ENCODE measurements around the gene SORBS1. TPM values are rescaled to one million over a fixed set of nuclear protein-coding genes. Genes with fewer than 3 reads are reported as not detected.

Gene SORBS1
- total and polyA plus RNA-seq, 9 of the 15 experiments (the other 6 are each of a cell fraction or from before 2014, with no cell fraction given): 2.0 to 13.3 (median 6.5) TPM

- TF ChIP-seq TFE3 (CRISPR knock-in tag; IDR thresholded peaks at IDR 0.05): no peak
- no peak for TF ChIP-seq ZNF740 (CRISPR knock-in tag; IDR thresholded peaks at IDR 0.05)
- no peak for TF ChIP-seq ZNF740 (tag; IDR thresholded peaks at IDR 0.05)
- no peak for TF ChIP-seq ARID2 (IDR thresholded peaks at IDR 0.05)
- no peak for TF ChIP-seq E2F1 (CRISPR knock-in tag; IDR thresholded peaks at IDR 0.05)
These were observed 223.6 kb downstream of the SORBS1 start (continued) for GRCh38 chr10:95337423-95338160.

- FAIRE-seq: no peak
- Histone ChIP-seq H3K9ac (ENCODE audit: insufficient read depth in 1 of 2, low read depth in 2 of 2, low read length in 2 of 2) (peak overlapping the region in 1 of 2 experiments; percentile 50; a peak in 1 of 4 replicates), H2AFZ (ENCODE audit: low read depth, low read length) (no peak overlapping the region), H3K79me2 (ENCODE audit: control insufficient read depth, insufficient read depth, low read length) (no peaks in the 10 kb centered on the region), H3K27ac (ENCODE audit: extremely low read depth, low read depth, low read length) (no peak overlapping the region), H3K9me3 (replicated peaks; ENCODE audit: control insufficient read depth, insufficient read depth, low read depth, low read length) (no peaks in the 10 kb centered on the region), H3K9me1 (ENCODE audit: control insufficient read depth, insufficient read depth, low read length) (no peaks in the 10 kb centered on the region), H3K4me2 (ENCODE audit: insufficient read depth, low read length) (no peak overlapping the region), H3K36me3 (ENCODE audit: control insufficient read depth, insufficient read depth, low read length) (no peaks in the 10 kb centered on the region; the same call in 2 of the 3 replicates), H3K27me3 (ENCODE audit: control insufficient read depth in 2 of 2, insufficient read depth in 2 of 2, low read length in 2 of 2) (no peaks in the 10 kb centered on the region; a peak in 1 of 5 replicates), H3K4me1 (replicated peaks in 1 of 2; ENCODE audit: control insufficient read depth in 2 of 2, insufficient read depth in 2 of 2, low read length in 2 of 2) (peaks cover 5 to 9% of the 10 kb centered on the region in 2 experiments; a peak in 4 of 5 replicates), H3K4me3 (no peak overlapping the region), H4K20me1 (replicated peaks; ENCODE audit: control insufficient read depth, insufficient read depth, low read length) (no peaks in the 10 kb centered on the region)
- peak; percentile 90 for ATAC-seq
- in situ Hi-C loops (cut with MboI): no loop called here
- BruUV-seq (replicated peaks): no TSS peak
- WGBS (ENCODE audit: insufficient coverage, low coverage, missing lambda C conversion rate): 61% methylated on average over 3 of the region's 9 CpGs
- intact Hi-C loops (cut with micrococcal nuclease): no loop called here
- POLR2A ChIA-PET: interaction anchor here (0.6 kb wide), 1 partner anchor 214 kb away, joined by 3 read pairs; no protein-coding TSS in a partner anchor
- CTCF ChIA-PET (ENCODE audit: low intra/inter-chr PET ratio): no interaction called here
- peak in 2 of 4 experiments; percentile 23 to 45 for DNase-seq (ENCODE audit: extremely low read depth in 1 of 4, low spot score in 3 of 4)
- TF ChIP-seq C11orf30 (IDR thresholded peaks at IDR 0.05; ENCODE audit: low read depth): no peak
- TF ChIP-seq TEAD1 (CRISPR knock-in tag; IDR thresholded peaks at IDR 0.05): no peak
These were observed 224.5 kb downstream of the SORBS1 start for GRCh38 chr10:95336702-95337101.
